Stimulated activated CD4-positive, alpha-beta T cell treated with anti-CD3 and anti-CD28 coated beads, Interleukin-15, amount 100 ng/mL, for 1 hour (primary cell): Measurements from ENCODE around the gene USP24.

Experiments used
- DNase-seq, 2 donors: peaks; one replicate each; pipeline ENCODE4 v3.0.0-alpha.2; 2020; ENCODE audit warnings: low read depth in 1 of 2, low spot score in 1 of 2

Gene USP24

GRCh38 chr1:55159571-55159970 is 55.6 kb downstream of the USP24 start:
- DNase-seq: no peak

GRCh38 chr1:55156608-55157007 is 58.6 kb downstream of the USP24 start:
- no peak for DNase-seq

DNA sequence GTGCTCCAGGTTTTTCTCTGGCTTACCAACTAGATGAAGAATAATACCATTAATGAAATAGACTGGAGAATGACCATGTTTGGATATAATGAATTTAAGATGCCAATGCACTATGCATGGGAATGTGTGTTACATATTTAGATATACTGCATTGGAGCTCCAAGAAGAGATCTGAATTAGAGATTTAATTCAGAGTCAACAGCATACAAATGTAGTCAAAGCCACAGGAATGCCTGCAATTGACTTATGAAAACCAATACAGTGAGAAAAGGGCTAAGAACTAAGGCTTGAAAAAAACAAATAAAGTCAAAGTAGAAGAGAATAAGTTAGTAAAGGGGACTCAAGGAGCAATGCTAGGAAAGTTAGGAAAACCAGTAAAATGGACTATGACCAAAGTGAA is 59.1 kb downstream of the USP24 start:
- DNase-seq: no peak

GRCh38 chr1:55155522-55155921 is 59.6 kb downstream of the USP24 start:
- no peak for DNase-seq

GRCh38 chr1:55154616-55155015 is 60.5 kb downstream of the USP24 start:
- DNase-seq: no peak

GRCh38 chr1:55153031-55153430 is 62.1 kb downstream of the USP24 start:
- no peak for DNase-seq

- no peak for DNase-seq
Observed at GRCh38 chr1:55150880-55151588, 64.1 kb downstream of the USP24 start.

DNA sequence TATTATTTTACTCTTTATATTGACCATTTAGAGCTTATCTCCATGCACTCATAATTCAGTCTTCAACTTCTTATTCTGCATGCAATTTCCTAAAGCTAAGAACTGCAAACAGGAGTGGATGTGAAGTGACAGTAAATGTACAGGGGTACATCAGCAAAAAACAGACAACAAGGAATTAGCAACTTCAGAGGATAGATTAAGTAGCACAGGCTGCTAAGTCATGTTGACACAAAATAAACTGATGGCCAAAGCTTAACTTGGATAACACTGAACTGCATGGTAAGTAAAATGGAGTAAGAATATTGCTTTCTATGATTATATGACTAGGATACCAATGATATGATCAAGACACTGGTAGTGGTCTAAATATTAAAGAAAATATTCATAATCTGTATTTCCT is 66.5 kb downstream of the USP24 start:
- DNase-seq: no peak

DNA sequence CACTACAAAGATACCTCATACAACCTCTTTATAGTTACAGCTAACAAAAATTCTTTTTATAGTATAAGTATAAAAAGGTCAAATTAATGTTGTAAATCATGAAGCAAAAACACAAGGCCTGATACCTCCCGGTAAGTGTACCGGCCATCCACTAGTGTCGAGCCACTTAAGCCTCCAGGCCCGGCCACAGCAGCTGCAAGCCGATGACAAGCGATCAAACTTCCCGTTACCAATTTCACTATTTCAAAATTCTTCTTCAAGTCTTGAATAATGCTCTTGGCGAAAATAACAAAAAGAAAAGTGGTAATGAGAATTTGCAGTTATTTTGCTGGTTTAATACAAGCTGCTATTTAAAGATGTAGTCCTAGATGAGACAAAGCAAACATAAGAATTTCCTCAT is 67.6 kb downstream of the USP24 start:
- DNase-seq: no peak

- DNase-seq: no peak
Observed at GRCh38 chr1:55146781-55147180, 68.4 kb downstream of the USP24 start.

- DNase-seq: no peak
Observed at GRCh38 chr1:55144886-55145285, 70.3 kb downstream of the USP24 start.

DNA sequence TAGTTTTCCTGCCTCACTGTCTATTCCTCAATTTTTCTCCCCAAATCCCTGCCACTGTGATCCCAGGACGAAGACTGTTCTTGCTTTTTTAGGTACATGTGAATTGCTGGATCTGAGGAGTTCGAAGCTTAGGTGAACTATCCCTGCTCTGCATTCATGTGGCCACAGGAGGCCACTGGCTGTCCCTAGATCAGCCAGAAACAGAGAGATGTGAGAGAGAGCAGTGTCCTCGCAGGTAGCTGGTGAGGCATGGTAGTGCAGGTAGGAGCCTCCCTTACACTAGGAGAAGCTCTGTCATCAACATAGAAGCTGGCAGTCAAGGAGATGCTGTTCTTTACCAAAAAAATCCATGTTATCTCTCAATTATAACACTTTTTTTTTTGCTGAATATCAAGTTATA is 71.5 kb downstream of the USP24 start:
- no peak for DNase-seq

- no peak for DNase-seq
Observed at GRCh38 chr1:55141295-55141893, 73.8 kb downstream of the USP24 start.

DNA sequence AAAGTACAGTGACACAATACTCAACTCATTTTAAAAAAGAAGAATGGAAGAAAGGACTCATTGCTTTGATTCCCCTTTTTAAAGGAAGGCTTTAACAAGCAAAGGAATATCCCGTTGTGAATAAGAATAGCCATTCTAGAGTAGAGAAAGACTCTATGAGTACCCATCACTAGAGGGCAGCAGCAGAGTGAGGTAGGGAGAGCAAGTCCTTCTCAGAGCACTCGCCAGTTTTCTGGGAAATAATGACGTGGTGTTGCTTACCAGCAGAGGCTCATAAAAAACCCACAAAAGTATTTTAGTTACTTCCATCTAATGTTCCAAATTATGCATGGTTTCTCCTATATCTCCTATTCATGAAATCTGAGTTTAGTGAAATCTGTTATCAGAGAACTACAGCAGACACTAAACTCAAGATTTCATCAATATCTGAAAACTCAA is 74.6 kb downstream of the USP24 start:
- peak; percentile 4 to 42 for DNase-seq

- DNase-seq: no peak
Observed at GRCh38 chr1:55140137-55140536, 75.0 kb downstream of the USP24 start.

GRCh38 chr1:55138823-55139222 is 76.3 kb downstream of the USP24 start:
- no peak for DNase-seq

DNA sequence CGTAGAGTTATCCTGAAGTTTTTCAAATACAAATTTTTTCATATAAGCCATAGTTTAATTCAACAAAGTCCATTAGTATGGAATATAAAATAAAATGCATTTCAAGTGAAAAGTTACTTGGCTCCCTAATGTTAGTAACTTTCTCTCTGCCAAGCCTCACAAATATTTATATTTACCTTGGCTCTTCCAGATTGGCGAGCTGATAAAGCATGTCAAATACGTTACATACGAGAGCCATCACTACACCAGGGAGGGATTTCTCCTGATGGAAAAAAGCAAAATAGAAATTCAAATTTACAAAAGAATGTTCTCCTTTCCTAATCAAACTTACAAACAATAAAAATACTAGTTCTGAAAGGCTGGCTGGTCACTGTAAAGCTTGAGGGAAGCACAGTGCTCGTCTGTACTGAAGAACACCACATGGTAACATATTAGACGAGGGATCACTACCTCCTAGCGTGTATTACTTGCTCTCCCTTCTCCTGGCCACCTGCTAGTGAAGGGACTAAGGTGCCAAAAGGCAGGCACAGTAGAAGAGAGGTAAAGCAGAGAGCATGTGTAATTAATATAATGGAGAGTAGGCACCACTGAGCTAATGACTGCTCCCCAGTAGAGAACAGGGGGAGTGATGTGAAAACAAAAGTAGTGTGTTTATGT is 80.9 kb downstream of the USP24 start:
- DNase-seq: no peak

DNA sequence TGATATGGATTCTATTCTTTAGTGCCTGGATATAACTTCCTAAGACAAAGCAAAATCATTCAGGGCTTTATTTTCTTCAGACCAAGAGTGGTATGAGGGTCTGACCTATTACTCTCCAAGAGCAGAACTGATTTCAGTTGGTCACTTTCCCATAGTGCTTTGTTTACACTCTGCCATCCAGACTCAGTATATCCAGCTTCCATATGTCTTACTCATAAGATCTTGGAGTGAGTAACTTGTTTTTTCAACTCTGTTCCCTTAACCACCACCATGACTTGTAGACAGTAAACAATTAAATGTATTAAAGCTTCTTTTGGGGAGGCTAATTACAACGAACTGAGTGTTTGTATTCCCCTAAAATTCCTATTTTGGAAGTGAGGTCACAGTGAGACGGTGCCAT is 83.4 kb downstream of the USP24 start:
- no peak for DNase-seq

DNA sequence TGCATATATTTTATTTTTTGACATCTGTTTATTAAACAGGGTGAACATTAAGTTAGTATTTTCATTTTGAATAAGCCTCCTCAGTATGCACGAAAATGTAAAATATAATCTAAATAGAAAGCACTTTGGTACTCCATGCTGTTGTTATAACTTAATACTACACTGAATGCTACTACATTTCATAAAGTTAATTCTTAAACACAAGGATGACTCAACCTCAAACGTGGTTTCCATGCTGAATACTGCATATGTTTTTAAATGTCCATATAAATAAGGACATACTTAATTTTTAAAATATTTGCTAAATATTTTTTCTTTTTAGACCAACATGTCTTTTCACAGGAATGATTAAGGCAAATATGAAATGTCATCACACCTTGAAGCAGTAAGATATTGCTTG is 83.9 kb downstream of the USP24 start:
- no peak for DNase-seq

- DNase-seq: no peak
Observed at GRCh38 chr1:55129194-55129728, 85.9 kb downstream of the USP24 start.

- DNase-seq: no peak
Observed at GRCh38 chr1:55128418-55128995, 86.7 kb downstream of the USP24 start.

- DNase-seq: no peak
Observed at GRCh38 chr1:55127827-55128343, 87.3 kb downstream of the USP24 start.
